Activated B cell treated with CpG ODN at 0.5 μM for 24 hours (primary cell): Measurements from ENCODE around the gene WWOX. TPM values are rescaled to one million over a fixed set of nuclear protein-coding genes. Genes with fewer than 3 reads are reported as not detected.
"Not testable (repeated sequence)": the region's sequence is repeated elsewhere in the genome, so short reads cannot be mapped to it uniquely, and the experiment has no call there.

Experiments
- ATAC-seq: fragments of 200-7000 bp; cut with Tn5 transposase; one replicate; pipeline ENCODE4 v1.10.0; 2021; ENCODE audit warnings: low read depth, mild to moderate bottlenecking, moderate library complexity
- CTCF ChIA-PET: fragments of 350-600 bp; sonication (Branson Sonifier 250); formaldehyde crosslinking; loops from one replicate; lab custom pipeline; 2021; ENCODE audit warnings: antibody characterized with exemption; lab: Charles Lee
- POLR2A ChIA-PET: fragments of 350-600 bp; sonication (Branson Sonifier 250); formaldehyde crosslinking; loops from one replicate; lab custom pipeline; 2021; ENCODE audit warnings: antibody characterized with exemption; lab: Charles Lee
- DNase-seq: peaks from one replicate; pipeline ENCODE4 v3.0.0; 2022
- H3K27ac Mint-ChIP-seq: one replicate; pipeline ENCODE4 v1.8.0; 2020; ENCODE audit warnings: mixed read lengths
- H3K27me3 Mint-ChIP-seq: one replicate; pipeline ENCODE4 v1.8.0; 2021; ENCODE audit warnings: mixed read lengths
- H3K36me3 Mint-ChIP-seq: one replicate; pipeline ENCODE4 v1.8.0; 2021; ENCODE audit warnings: low read depth, mixed read lengths
- H3K4me1 Mint-ChIP-seq: one replicate; pipeline ENCODE4 v1.8.0; 2021; ENCODE audit warnings: mixed read lengths
- H3K4me3 Mint-ChIP-seq: one replicate; pipeline ENCODE4 v1.8.0; 2020; ENCODE audit warnings: mild to moderate bottlenecking, mixed read lengths
- H3K9me3 Mint-ChIP-seq: one replicate; pipeline ENCODE4 v1.8.0; 2020; ENCODE audit warnings: mixed read lengths
- CTCF ChIP-seq: fragments of 200-600 bp; IDR thresholded peaks from one replicate; pipeline ENCODE4 v1.8.0; 2022; ENCODE audit warnings: antibody characterized with exemption, mild to moderate bottlenecking
- intact Hi-C: fragments of 100-400 bp; cut with micrococcal nuclease; formaldehyde crosslinking; loops from one replicate; pipeline ENCODE4 v1.15.1; 2024
- total RNA-seq: library from RNA; stranded (reverse); gene quantifications from 2 replicates; pipeline ENCODE4 v1.2.3, GENCODE V29; 2022

The WWOX gene
- total RNA-seq, 1 donor from 2014 or later: 22.6 TPM

- ATAC-seq (no peak), DNase-seq (no peak)
- H3K4me1 Mint-ChIP-seq: no peaks in the 10 kb centered on the region
- H3K27ac Mint-ChIP-seq: no peak overlapping the region
- no peak overlapping the region for H3K4me3 Mint-ChIP-seq
- peaks cover 5% of the 10 kb centered on the region for H3K9me3 Mint-ChIP-seq
- TF ChIP-seq CTCF: no peak
- ChIA-PET POLR2A (no interaction called here), CTCF (no interaction called here)
- H3K36me3 Mint-ChIP-seq: no peaks in the 10 kb centered on the region
- intact Hi-C loops: no loop called here
- H3K27me3 Mint-ChIP-seq: no peaks in the 10 kb centered on the region
These were observed 1129.9 kb downstream of the WWOX start for GRCh38 chr16:79229361-79229760.

GRCh38 chr16:79245700-79246099 lies 1146.2 kb downstream of the WWOX start:
- H3K36me3 Mint-ChIP-seq, H3K27ac Mint-ChIP-seq, DNase-seq, POLR2A ChIA-PET, intact Hi-C loops, ATAC-seq, H3K4me3 Mint-ChIP-seq, H3K9me3 Mint-ChIP-seq, H3K4me1 Mint-ChIP-seq, CTCF ChIA-PET: not testable (repeated sequence)
- peaks cover 12% of the 10 kb centered on the region for H3K27me3 Mint-ChIP-seq

- intact Hi-C loops: no loop called here
- no peak for ATAC-seq
- Mint-ChIP-seq H3K36me3 (no peaks in the 10 kb centered on the region), H3K9me3 (no peaks in the 10 kb centered on the region), H3K4me1 (no peaks in the 10 kb centered on the region), H3K27me3 (peaks cover 10% of the 10 kb centered on the region), H3K27ac (no peak overlapping the region), H3K4me3 (no peak overlapping the region)
- no peak for DNase-seq
- ChIA-PET CTCF (no interaction called here), POLR2A (no interaction called here)
- no peak for TF ChIP-seq CTCF
These were observed 1147.9 kb downstream of the WWOX start for GRCh38 chr16:79247386-79247785.

- ATAC-seq: no peak
- Mint-ChIP-seq H3K27me3 (peaks cover 6% of the 10 kb centered on the region), H3K36me3 (no peaks in the 10 kb centered on the region), H3K27ac (no peak overlapping the region), H3K4me3 (no peak overlapping the region), H3K9me3 (no peaks in the 10 kb centered on the region), H3K4me1 (no peaks in the 10 kb centered on the region)
- no peak for DNase-seq
- ChIA-PET POLR2A (no interaction called here), CTCF (no interaction called here)
- TF ChIP-seq CTCF: no peak
- intact Hi-C loops: no loop called here
These were observed 1148.9 kb downstream of the WWOX start for GRCh38 chr16:79248351-79248750.

GRCh38 chr16:79250502-79251098 lies 1151.1 kb downstream of the WWOX start:
- POLR2A ChIA-PET: no interaction called here
- DNase-seq (no peak), ATAC-seq (no peak)
- peaks cover 6% of the 10 kb centered on the region for H3K27me3 Mint-ChIP-seq
- no peak overlapping the region for H3K4me3 Mint-ChIP-seq
- H3K36me3 Mint-ChIP-seq: no peaks in the 10 kb centered on the region
- H3K9me3 Mint-ChIP-seq: no peaks in the 10 kb centered on the region
- CTCF ChIA-PET: no interaction called here
- H3K4me1 Mint-ChIP-seq: no peaks in the 10 kb centered on the region
- no peak overlapping the region for H3K27ac Mint-ChIP-seq
- TF ChIP-seq CTCF: no peak
- intact Hi-C loops: no loop called here

GRCh38 chr16:79253100-79253631 lies 1153.7 kb downstream of the WWOX start:
- POLR2A ChIA-PET: no interaction called here
- no peaks in the 10 kb centered on the region for H3K36me3 Mint-ChIP-seq

More at GRCh38 chr16:79253100-79253631, 1153.7 kb downstream of the WWOX start:
- CTCF ChIA-PET: no interaction called here
- H3K4me1 Mint-ChIP-seq: no peaks in the 10 kb centered on the region
- no peak overlapping the region for H3K27ac Mint-ChIP-seq
- H3K27me3 Mint-ChIP-seq: peaks cover 11% of the 10 kb centered on the region
- no peak overlapping the region for H3K4me3 Mint-ChIP-seq
- DNase-seq (no peak), ATAC-seq (no peak)
- intact Hi-C loops: no loop called here
- no peaks in the 10 kb centered on the region for H3K9me3 Mint-ChIP-seq
- TF ChIP-seq CTCF: no peak
